ENCODE measurements around the gene BBOF1. TPM values are rescaled to one million over a fixed set of nuclear protein-coding genes. Genes with fewer than 3 reads are reported as not detected.

The BBOF1 gene
- total and polyA plus RNA-seq, 2 of the 8 experiments (the other 6 are each of a cell fraction or from before 2014, with no cell fraction given): 0.26 to 0.60 TPM

DNA sequence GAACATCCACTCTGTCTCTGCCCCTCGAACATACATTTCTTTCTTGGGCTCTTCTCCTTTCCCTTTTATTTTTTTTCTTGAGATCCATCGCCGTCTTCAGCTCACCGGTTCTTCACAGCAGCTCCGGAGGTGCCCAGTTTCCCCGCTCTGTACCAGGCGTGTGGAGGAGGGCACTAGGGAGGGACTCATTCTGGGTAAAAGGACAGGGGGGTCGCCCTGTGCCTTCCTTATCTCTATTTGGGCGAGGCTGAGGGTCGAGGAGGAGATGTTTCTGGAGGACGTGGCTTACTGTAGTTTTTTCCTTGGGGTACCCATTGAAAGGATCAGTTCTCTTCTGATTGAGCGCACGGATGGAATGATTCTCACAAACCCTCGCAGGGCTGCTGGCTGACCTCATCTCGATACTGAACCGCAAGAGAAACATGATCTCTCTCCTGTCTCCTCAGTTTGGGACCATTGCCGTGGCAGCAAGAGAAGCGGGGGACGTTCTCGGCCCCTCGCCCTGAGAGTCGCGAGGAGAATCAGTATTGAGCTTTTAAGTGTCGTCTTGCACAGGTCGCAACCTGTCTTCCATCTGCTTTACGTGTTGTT, 66.0 kb downstream of the BBOF1 start:
- Histone ChIP-seq H4K8ac (ENCODE audit: extremely low read depth, insufficient read depth, low read length) (peak overlapping the region; percentile 99; the same call in 1 of the 2 replicates), H3K14ac (ENCODE audit: insufficient read length) (no peak overlapping the region), H3K4me3 (ENCODE audit: extremely low read depth in 1 of 4, insufficient read depth in 2 of 4, low read depth in 3 of 4, low read length in 4 of 4) (peak overlapping the region; percentile 66 to 98 (median 84)), H3K18ac (ENCODE audit: extremely low read depth, low read length) (no peak overlapping the region), H4K5ac (ENCODE audit: insufficient read length, low read depth, low read length) (no peak overlapping the region), H3K4me2 (ENCODE audit: insufficient read depth in 1 of 2, low read depth in 2 of 2, low read length in 2 of 2) (peak overlapping the region; percentile 64 to 78), H3K79me1 (ENCODE audit: low read depth, low read length) (no peaks in the 10 kb centered on the region; the same call in 1 of the 2 replicates), H3K79me2 (ENCODE audit: control insufficient read depth in 1 of 2, insufficient read depth in 2 of 2, low read length in 2 of 2) (peaks cover 3 to 57% of the 10 kb centered on the region in 2 experiments; a peak in 3 of 4 replicates), H3K27ac (ENCODE audit: low read depth, low read length) (peak overlapping the region; percentile 85), H3K9me3 (ENCODE audit: insufficient read depth in 2 of 2, low read depth in 1 of 2, low read length in 1 of 2) (no peaks in the 10 kb centered on the region), H2BK12ac (ENCODE audit: low read depth, low read length) (peak overlapping the region; percentile 41; the same call in 1 of the 2 replicates), H3K4ac (replicated peaks; ENCODE audit: insufficient read length, low read depth, low read length) (no peak overlapping the region), H2BK15ac (ENCODE audit: low read length) (no peak overlapping the region), H3K23me2 (ENCODE audit: low read depth, low read length) (peaks cover 7% of the 10 kb centered on the region; the same call in 1 of the 2 replicates), H2AK5ac (ENCODE audit: low read depth, low read length) (peak overlapping the region; percentile 7; the same call in 1 of the 2 replicates), H2BK5ac (ENCODE audit: low read depth, low read length) (peak overlapping the region; percentile 87; the same call in 1 of the 2 replicates), H4K20me1 (replicated peaks in 1 of 2; ENCODE audit: control insufficient read depth in 1 of 2, insufficient read depth in 2 of 2, low read length in 2 of 2) (no peaks in the 10 kb centered on the region), H2BK20ac (ENCODE audit: low read length) (no peak overlapping the region), H3K23ac (ENCODE audit: insufficient read length) (no peak overlapping the region), H2AFZ (ENCODE audit: low read length) (0 out of 2 replicates have a peak overlapping the region, but pooled peaks have one; percentile 1), H3K4me1 (replicated peaks in 1 of 4; ENCODE audit: control insufficient read depth in 3 of 4, insufficient read depth in 4 of 4, low read length in 3 of 4) (peaks cover 0 to 3% (median 2%) of the 10 kb centered on the region in 4 experiments; a peak in 4 of 7 replicates), H3K27me3 (replicated peaks in 1 of 4; ENCODE audit: control insufficient read depth in 3 of 4, extremely low read depth in 1 of 4, insufficient read depth in 3 of 4, low read length in 3 of 4) (no peaks in the 10 kb centered on the region), H2BK120ac (replicated peaks; ENCODE audit: low read depth, low read length) (no peak overlapping the region), H3K36me3 (ENCODE audit: control insufficient read depth in 2 of 4, insufficient read depth in 4 of 4, low read length in 3 of 4) (no peaks in the 10 kb centered on the region), H3K56ac (replicated peaks; ENCODE audit: insufficient read length, low read depth, low read length) (no peak overlapping the region), H4K91ac (replicated peaks; ENCODE audit: insufficient read length, low read length) (no peak overlapping the region), H3K9ac (replicated peaks in 1 of 4; ENCODE audit: extremely low read depth in 1 of 4, low read depth in 3 of 4, low read length in 3 of 4) (peak overlapping the region; percentile 85 to 99 (median 98))
- ChIA-PET CTCF (ENCODE audit: partially characterized antibody) (interaction anchor here (0.6 kb wide), 1 partner anchor 106 kb away, joined by 3 read pairs; no protein-coding TSS in a partner anchor), POLR2A (ENCODE audit: partially characterized antibody) (interaction anchor here (0.6 to 5.4 kb wide), 7 partner anchors 9 to 261 kb away, joined by 3 to 26 read pairs (median 3); no protein-coding TSS in a partner anchor)
- FAIRE-seq (no peak), DNase-seq (ENCODE audit: low read depth in 1 of 2, low spot score in 2 of 2) (peak in 1 of 2 experiments; percentile 1)
- WGBS, 2 experiments (ENCODE audit: extremely low coverage in 1 of 2, insufficient coverage in 1 of 2, insufficient read length in 1 of 2, insufficient replicate concordance in 2 of 2, low coverage in 1 of 2, low lambda C conversion rate in 2 of 2, missing lambda C conversion rate in 1 of 2): 2% methylated on average over 26 of the region's 26 CpGs; no CpG with 5 or more reads in 1 of the 2 experiments
- TF ChIP-seq EZH2 (IDR thresholded peaks at IDR 0.05; ENCODE audit: low read depth, low read length, severe bottlenecking) (no peak), ZNF274 (IDR thresholded peaks at IDR 0.05; ENCODE audit: borderline replicate concordance, extremely low read depth, low read length) (no peak), POU5F1 (IDR thresholded peaks at IDR 0.05; ENCODE audit: low read depth, low read length) (no peak), YY1 (IDR thresholded peaks at IDR 0.05; ENCODE audit: low read depth, low read length) (no peak), PHF8 (conservative IDR thresholded peaks at IDR 0.05; ENCODE audit: low read depth, low read length) (peak; percentile 76), HDAC2 (IDR thresholded peaks at IDR 0.05; ENCODE audit: borderline replicate concordance in 1 of 2, low read depth in 2 of 2, low read length in 2 of 2) (peak in 1 of 2 experiments; percentile 30; a peak in 1 of 4 replicates), CHD2 (IDR thresholded peaks at IDR 0.05; ENCODE audit: low read length) (no peak), SIN3A (conservative IDR thresholded peaks at IDR 0.05 in 1 of 2, IDR thresholded peaks at IDR 0.05 in 1 of 2; ENCODE audit: low read depth in 1 of 2, low read length in 2 of 2) (no peak; a peak in 1 of 4 replicates)
- TF ChIP-seq, protein P1, sequence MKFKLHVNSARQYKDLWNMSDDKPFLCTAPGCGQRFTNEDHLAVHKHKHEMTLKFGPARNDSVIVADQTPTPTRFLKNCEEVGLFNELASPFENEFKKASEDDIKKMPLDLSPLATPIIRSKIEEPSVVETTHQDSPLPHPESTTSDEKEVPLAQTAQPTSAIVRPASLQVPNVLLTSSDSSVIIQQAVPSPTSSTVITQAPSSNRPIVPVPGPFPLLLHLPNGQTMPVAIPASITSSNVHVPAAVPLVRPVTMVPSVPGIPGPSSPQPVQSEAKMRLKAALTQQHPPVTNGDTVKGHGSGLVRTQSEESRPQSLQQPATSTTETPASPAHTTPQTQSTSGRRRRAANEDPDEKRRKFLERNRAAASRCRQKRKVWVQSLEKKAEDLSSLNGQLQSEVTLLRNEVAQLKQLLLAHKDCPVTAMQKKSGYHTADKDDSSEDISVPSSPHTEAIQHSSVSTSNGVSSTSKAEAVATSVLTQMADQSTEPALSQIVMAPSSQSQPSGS (IDR thresholded peaks at IDR 0.05; ENCODE audit: low read length): no peak
